Aorta (tissue), 5 donors: ENCODE measurements around the gene PDE3A. TPM values are rescaled to one million over a fixed set of nuclear protein-coding genes. Genes with fewer than 3 reads are reported as not detected.

ENCODE experiments used
- ATAC-seq: fragments of 200-7000 bp; cut with Tn5 transposase; one replicate; pipeline ENCODE4 v1.9.1; 2022; ENCODE audit warnings: moderate library complexity; ENCODE audit not compliant: low FRiP score
- DNase-seq, 2 donors: peaks; one replicate each; pipeline ENCODE4 v3.0.0-alpha.2; 2020
- H3K27ac ChIP-seq, 2 donors: one replicate each; pipeline ENCODE4 v1.5.1; 2013; ENCODE audit warnings: low read length in 2 of 2, mild to moderate bottlenecking in 2 of 2, moderate library complexity in 2 of 2, control low read depth in 1 of 2, inconsistent platforms in 1 of 2, low read depth in 1 of 2
- H3K27me3 ChIP-seq, 2 donors: one replicate each; pipeline ENCODE4 v1.6.1; 2013; ENCODE audit warnings: control low read depth in 1 of 2, low read length in 1 of 2, mild to moderate bottlenecking in 1 of 2, moderate library complexity in 1 of 2; ENCODE audit not compliant: insufficient read depth in 2 of 2, control insufficient read depth in 1 of 2
- H3K36me3 ChIP-seq, 2 donors: one replicate each; pipeline ENCODE4 v1.6.1; 2013; ENCODE audit warnings: control low read depth in 1 of 2, low read length in 1 of 2, mild to moderate bottlenecking in 1 of 2; ENCODE audit not compliant: insufficient read depth in 2 of 2, control insufficient read depth in 1 of 2
- H3K4me1 ChIP-seq, 2 donors: one replicate each; pipeline ENCODE4 v1.6.1; 2013; ENCODE audit warnings: low read length in 2 of 2, control low read depth in 1 of 2, mild to moderate bottlenecking in 1 of 2, moderate library complexity in 1 of 2; ENCODE audit not compliant: insufficient read depth in 2 of 2, control insufficient read depth in 1 of 2
- H3K4me3 ChIP-seq, 2 donors: one replicate each; pipeline ENCODE4 v1.5.1; 2013; ENCODE audit warnings: low read length in 2 of 2, control low read depth in 1 of 2, mild to moderate bottlenecking in 1 of 2
- H3K9me3 ChIP-seq: one replicate; pipeline ENCODE4 v1.6.1; 2013; ENCODE audit warnings: mild to moderate bottlenecking, low read length; ENCODE audit not compliant: control insufficient read depth
- WGBS, 2 donors: extraction: QIAGEN DNeasy Blood & Tissue Kit; methylation state at CpG; one replicate each; pipeline ENCODE4 v1.1.7; 2013; 5-methylcytosine and 5-hydroxymethylcytosine counted together
- intact Hi-C, 2 donors: fragments of 100-400 bp; cut with DNase I; formaldehyde crosslinking; loops; one replicate each; pipeline versions ENCODE4 v1.14.2 to v1.15.0; 2022
- polyA plus RNA-seq, 2 donors: library from polyadenylated mRNA; stranded (reverse); fragments of 200-250 nt; gene quantifications; one replicate each; pipeline ENCODE4 v1.2.3, GENCODE V29; 2013
- total RNA-seq, 2 donors: library from RNA; stranded (reverse); fragmentation: NEBNext Ultra II Directional; extraction: Animal tissue kit (Norgen Biotek cat#: 25700); gene quantifications; one replicate each; pipeline ENCODE4 v1.2.1, GENCODE V29; 2021
- donor health status: healthy with polysubstance abuse.
- donor health status: Bipolar disorder and iron deficiency.
- donor health status: DM: no; HTN: no; CAD: no.
- donor health status: DM: no; HTN: no; CAD: no.
- donor health status: DM: yes; HTN: yes; CAD: no.

PDE3A gene
- total and polyA plus RNA-seq, 4 donors = 7.4 to 99.3 (median 62.4) TPM

- Histone ChIP-seq H3K4me1 (peaks cover 3 to 8% of the 10 kb centered on the region in 2 donors), H3K9me3 (no peaks in the 10 kb centered on the region), H3K27ac (no peak overlapping the region), H3K27me3 (no peaks in the 10 kb centered on the region), H3K4me3 (no peak overlapping the region), H3K36me3 (no peaks in the 10 kb centered on the region)
- intact Hi-C loops = no loop called here
- no peak for ATAC-seq
- 89 to 93% methylated on average over 5 of the region's 5 CpGs for WGBS, 2 donors
- no peak for DNase-seq
Observed at GRCh38 chr12:20524113-20524512, 155.8 kb downstream of the PDE3A start.

- intact Hi-C loops = no loop called here
- DNase-seq (no peak), ATAC-seq (no peak)
- Histone ChIP-seq H3K4me3 (no peak overlapping the region), H3K27me3 (no peaks in the 10 kb centered on the region), H3K4me1 (peaks cover 3 to 8% of the 10 kb centered on the region in 2 donors), H3K9me3 (no peaks in the 10 kb centered on the region), H3K36me3 (no peaks in the 10 kb centered on the region), H3K27ac (peak overlapping the region in 1 of 2 donors; percentile 28)
- whole genome bisulfite sequencing, 2 donors = 66 to 74% methylated on average over 4 of the region's 4 CpGs
Observed at GRCh38 chr12:20525064-20525610, 156.8 kb downstream of the PDE3A start.

GRCh38 chr12:20527417-20528163, 159.3 kb downstream of the PDE3A start:
- ATAC-seq (no peak), DNase-seq (no peak)
- Histone ChIP-seq H3K9me3 (no peaks in the 10 kb centered on the region), H3K4me1 (peaks cover 3 to 5% of the 10 kb centered on the region in 2 donors), H3K4me3 (peak overlapping the region; percentile 20 to 72), H3K27ac (peak overlapping the region; percentile 33 to 57), H3K36me3 (no peaks in the 10 kb centered on the region), H3K27me3 (no peaks in the 10 kb centered on the region)
- intact Hi-C loops = no loop called here
- 3 to 6% methylated on average over 8 of the region's 8 CpGs for WGBS, 2 donors

GRCh38 chr12:20528208-20528607, 159.9 kb downstream of the PDE3A start:
- no peak for DNase-seq
- H3K4me3 ChIP-seq = peak overlapping the region; percentile 20 to 41
- peaks cover 3 to 4% of the 10 kb centered on the region in 2 donors for H3K4me1 ChIP-seq
- intact Hi-C loops = no loop called here
- no peak for ATAC-seq
- H3K27ac ChIP-seq = peak overlapping the region in 1 of 2 donors; percentile 18
- H3K36me3 ChIP-seq = no peaks in the 10 kb centered on the region
- 9 to 19% methylated on average over 1 of the region's 1 CpG for WGBS, 2 donors
- no peaks in the 10 kb centered on the region for H3K9me3 ChIP-seq
- H3K27me3 ChIP-seq = no peaks in the 10 kb centered on the region

- H3K27ac ChIP-seq = no peak overlapping the region
- H3K4me3 ChIP-seq = no peak overlapping the region
- no peaks in the 10 kb centered on the region for H3K36me3 ChIP-seq
- WGBS, 2 donors = 69 to 71% methylated on average over 4 of the region's 4 CpGs
- no peaks in the 10 kb centered on the region for H3K27me3 ChIP-seq
- H3K9me3 ChIP-seq = no peaks in the 10 kb centered on the region
- peaks cover 0 to 3% of the 10 kb centered on the region in 2 donors for H3K4me1 ChIP-seq
- DNase-seq (no peak), ATAC-seq (no peak)
- intact Hi-C loops = loop anchor here in 1 of 2 donors (10.0 kb wide), 1 partner anchor 51 kb away; no protein-coding TSS in a partner anchor
Observed at GRCh38 chr12:20546267-20546666, 177.9 kb downstream of the PDE3A start.

- Histone ChIP-seq H3K27me3 (no peaks in the 10 kb centered on the region), H3K36me3 (no peaks in the 10 kb centered on the region), H3K27ac (peak overlapping the region in 1 of 2 donors; percentile 28), H3K9me3 (no peaks in the 10 kb centered on the region), H3K4me1 (peaks cover 0 to 3% of the 10 kb centered on the region in 2 donors), H3K4me3 (no peak overlapping the region)
- ATAC-seq (peak; percentile 59), DNase-seq (no peak)
- WGBS, 2 donors = 3 to 6% methylated on average over 2 of the region's 2 CpGs
- intact Hi-C loops = loop anchor here in 1 of 2 donors (10.0 kb wide), 1 partner anchor 53 kb away; no protein-coding TSS in a partner anchor
Observed at GRCh38 chr12:20547816-20548575, 179.7 kb downstream of the PDE3A start.

GRCh38 chr12:20548611-20549010, 180.3 kb downstream of the PDE3A start:
- Histone ChIP-seq H3K36me3 (no peaks in the 10 kb centered on the region), H3K4me1 (peaks cover 0 to 3% of the 10 kb centered on the region in 2 donors), H3K27ac (no peak overlapping the region), H3K27me3 (no peaks in the 10 kb centered on the region), H3K9me3 (no peaks in the 10 kb centered on the region), H3K4me3 (no peak overlapping the region)
- 3 to 13% methylated on average over 1 of the region's 1 CpG for WGBS, 2 donors
- DNase-seq = no peak
- ATAC-seq = no peak
- intact Hi-C loops = loop anchor here in 1 of 2 donors (10.0 kb wide), 1 partner anchor 54 kb away; no protein-coding TSS in a partner anchor

- ATAC-seq (no peak), DNase-seq (peak in 1 of 2 donors; percentile 49)
- Histone ChIP-seq H3K9me3 (no peaks in the 10 kb centered on the region), H3K4me3 (no peak overlapping the region), H3K4me1 (peaks cover 0 to 3% of the 10 kb centered on the region in 2 donors), H3K36me3 (no peaks in the 10 kb centered on the region), H3K27ac (no peak overlapping the region), H3K27me3 (no peaks in the 10 kb centered on the region)
- intact Hi-C loops = loop anchor here in 1 of 2 donors (10.0 kb wide), 1 partner anchor 54 kb away; no protein-coding TSS in a partner anchor
- 12 to 13% methylated on average over 2 of the region's 2 CpGs for WGBS, 2 donors
Observed at GRCh38 chr12:20549108-20549719, 180.9 kb downstream of the PDE3A start.
